GM21825 (cell line): ENCODE measurements around the gene PSMB5.
A peak's percentile ranks its signal among the peaks of the same experiment; 100 is the strongest.

Experiments
- ATAC-seq: cut with Tn5 transposase; IDR thresholded peaks from one replicate; pipeline ENCODE4 v1.9.1; 2021; ENCODE audit warnings: mild to moderate bottlenecking, moderate library complexity; ENCODE audit not compliant: unreplicated experiment

PSMB5 gene

GRCh38 chr14:23034498-23035302 is at the start of gene PSMB5:
PSMB5 (minus strand) TSS chr14:23034900; CDS start chr14:23034881, 19 bp downstream.
- peak; percentile 96 for ATAC-seq

GRCh38 chr14:23080474-23080873 is 45.8 kb upstream of the PSMB5 start:
- no peak for ATAC-seq

- no peak for ATAC-seq
Measured at GRCh38 chr14:23079716-23080115, 45.0 kb upstream of the PSMB5 start.

- ATAC-seq = no peak
Measured at GRCh38 chr14:23078692-23079116, 44.0 kb upstream of the PSMB5 start.

GRCh38 chr14:23077962-23078361 is 43.3 kb upstream of the PSMB5 start:
- ATAC-seq = no peak

- ATAC-seq = no peak
Measured at GRCh38 chr14:23076785-23077408, 42.2 kb upstream of the PSMB5 start.

- ATAC-seq = no peak
Measured at GRCh38 chr14:23074906-23075305, 40.2 kb upstream of the PSMB5 start.

GRCh38 chr14:23071921-23072539 is 37.3 kb upstream of the PSMB5 start:
- no peak for ATAC-seq

- ATAC-seq = peak; percentile 86
Measured at GRCh38 chr14:23071244-23071920, 36.7 kb upstream of the PSMB5 start.

- no peak for ATAC-seq
Measured at GRCh38 chr14:23070262-23071129, 35.8 kb upstream of the PSMB5 start.

- ATAC-seq = no peak
Measured at GRCh38 chr14:23069413-23069806, 34.7 kb upstream of the PSMB5 start.

GRCh38 chr14:23068789-23069412 is 34.2 kb upstream of the PSMB5 start:
- ATAC-seq = peak; percentile 73

- ATAC-seq = no peak
Measured at GRCh38 chr14:23067847-23068788, 33.4 kb upstream of the PSMB5 start.

- no peak for ATAC-seq
Measured at GRCh38 chr14:23066855-23067744, 32.4 kb upstream of the PSMB5 start.

- ATAC-seq = no peak
Measured at GRCh38 chr14:23066368-23066767, 31.7 kb upstream of the PSMB5 start.

- no peak for ATAC-seq
Measured at GRCh38 chr14:23063601-23064000, 28.9 kb upstream of the PSMB5 start.

GRCh38 chr14:23062002-23062401 is 27.3 kb upstream of the PSMB5 start:
- ATAC-seq = no peak
